Loucy (cell line): Measurements from ENCODE around the gene ELMO1.

Experiments
- CTCF ChIP-seq: fragments of 200-600 bp; sonication (generic); conservative IDR thresholded peaks from 2 replicates; pipeline ENCODE4 v1.5.1; 2014; ENCODE audit warnings: mild to moderate bottlenecking, antibody characterized with exemption, low read length
- EZH2phosphoT487 ChIP-seq: fragments of 200-600 bp; IDR thresholded peaks from 2 replicates; pipeline ENCODE4 v1.6.1; 2018; ENCODE audit warnings: antibody characterized with exemption, mild to moderate bottlenecking, moderate library complexity, borderline replicate concordance

GRCh38 chr7:37206192-37206591, 242.5 kb downstream of the ELMO1 start:
- TF ChIP-seq CTCF (no peak), EZH2phosphoT487 (no peak)
